GM21360 (cell line): ENCODE measurements around the gene PLXNC1.

Source experiments
- ATAC-seq: cut with Tn5 transposase; IDR thresholded peaks from one replicate; pipeline ENCODE4 v1.9.1; 2021; ENCODE audit warnings: mild to moderate bottlenecking, moderate library complexity; ENCODE audit not compliant: unreplicated experiment

Gene PLXNC1

DNA sequence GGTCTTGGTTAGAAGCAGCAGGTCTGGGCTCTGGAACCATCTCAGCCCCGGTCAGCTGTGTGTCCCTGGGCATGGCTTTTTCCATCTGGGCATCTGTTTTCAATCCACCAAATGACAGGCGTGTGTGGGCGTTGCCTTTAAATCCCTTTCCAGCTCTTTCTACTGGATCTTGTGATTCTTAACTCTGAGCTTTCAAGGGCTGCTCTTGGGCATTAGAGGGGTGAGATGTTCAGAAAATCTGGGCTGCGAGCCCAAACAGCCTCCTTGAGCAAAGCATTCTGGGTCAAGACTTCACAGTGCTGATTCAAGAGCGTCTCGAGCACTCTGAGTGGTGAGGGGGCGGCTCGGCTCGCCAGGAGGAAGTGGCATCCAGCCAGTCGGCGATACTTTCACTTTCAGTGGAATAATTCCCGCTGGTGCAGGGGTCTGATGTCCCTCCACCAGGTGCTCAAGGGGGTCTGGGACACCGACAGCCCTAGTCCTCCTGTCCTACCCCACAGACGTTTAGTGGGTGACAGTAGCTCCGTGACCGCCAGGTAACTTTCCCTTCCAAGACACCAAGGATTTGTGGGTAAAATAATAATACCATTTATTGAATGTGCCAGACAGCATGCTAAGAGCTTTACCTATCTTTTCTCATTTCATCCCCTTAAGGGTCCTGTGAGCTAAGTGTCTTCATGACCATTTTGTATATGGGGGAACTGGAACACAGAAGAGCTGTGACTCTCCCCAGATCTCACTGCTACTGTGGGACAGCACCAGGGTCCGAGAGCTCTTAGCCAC, 114.0 kb downstream of the PLXNC1 start:
- ATAC-seq: peak; percentile 48

DNA sequence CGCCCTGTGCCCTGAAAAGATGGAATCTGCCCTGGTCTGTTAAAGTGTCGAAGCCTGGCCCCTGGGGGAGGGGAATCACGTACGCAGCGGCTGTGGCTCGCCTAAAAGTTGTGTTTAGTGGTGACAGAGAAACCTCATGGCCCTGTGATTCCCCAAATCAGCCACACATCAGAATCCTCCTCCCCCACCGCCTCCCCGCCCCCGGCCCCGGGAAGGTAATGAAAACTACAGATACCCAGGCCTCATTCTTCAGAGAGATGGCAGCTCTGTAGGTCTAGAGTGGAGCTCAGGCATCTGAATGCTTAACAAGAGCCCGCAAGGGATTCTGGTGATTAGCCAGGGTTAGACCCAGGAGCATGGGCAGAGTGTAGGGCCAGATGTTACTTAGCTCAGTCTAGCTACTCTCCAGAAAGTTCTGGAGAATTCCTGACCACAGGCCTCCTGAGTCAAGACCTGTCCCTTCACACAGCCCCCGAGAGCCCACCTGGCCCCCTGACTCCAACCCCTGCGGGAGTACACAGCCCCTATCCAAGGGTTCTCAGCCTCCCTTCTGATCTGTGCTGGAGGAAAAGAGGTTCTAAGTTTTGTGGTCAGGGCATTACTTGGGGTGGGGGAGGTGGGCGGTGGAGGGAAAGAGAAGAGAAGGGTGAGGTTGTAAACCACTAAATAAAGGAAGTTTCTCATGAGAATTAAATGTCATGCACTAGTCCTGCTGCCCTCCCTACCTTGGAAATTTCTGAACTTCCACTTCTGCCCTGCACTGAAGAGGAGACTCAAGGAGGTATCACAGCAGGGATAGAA, 114.8 kb downstream of the PLXNC1 start:
- peak; percentile 27 for ATAC-seq

DNA sequence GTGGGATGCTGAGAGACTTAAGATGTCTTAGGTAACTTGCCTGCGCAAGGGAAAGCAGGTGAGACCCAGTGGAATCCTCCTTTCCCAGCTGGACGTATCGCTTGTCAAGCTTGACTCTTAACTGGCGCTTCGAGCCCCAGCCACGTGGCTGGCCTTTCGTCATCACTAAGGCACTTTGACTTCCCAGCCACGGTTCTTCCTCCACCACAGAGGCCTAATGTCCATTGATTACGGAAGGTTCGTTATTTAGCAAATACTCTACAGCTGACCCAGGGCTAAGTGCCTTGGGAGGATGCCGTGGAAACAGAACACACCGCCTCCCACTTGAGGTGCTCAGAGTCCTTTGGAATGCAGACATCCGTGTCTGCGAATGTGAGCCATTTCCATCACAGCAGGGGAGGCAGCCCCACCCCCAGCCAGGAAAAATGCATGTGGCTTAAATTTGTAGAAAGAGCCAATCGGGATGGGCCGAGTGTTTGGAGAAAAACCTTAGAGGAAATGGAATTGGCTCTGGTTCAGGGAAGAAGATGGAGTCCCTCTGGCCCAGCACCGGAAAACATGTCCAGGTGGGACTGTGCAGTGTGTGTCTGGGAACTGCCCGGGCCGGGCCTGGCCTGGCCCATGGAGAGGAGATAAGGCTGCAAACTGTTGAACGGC, 115.7 kb downstream of the PLXNC1 start:
- no peak for ATAC-seq

DNA sequence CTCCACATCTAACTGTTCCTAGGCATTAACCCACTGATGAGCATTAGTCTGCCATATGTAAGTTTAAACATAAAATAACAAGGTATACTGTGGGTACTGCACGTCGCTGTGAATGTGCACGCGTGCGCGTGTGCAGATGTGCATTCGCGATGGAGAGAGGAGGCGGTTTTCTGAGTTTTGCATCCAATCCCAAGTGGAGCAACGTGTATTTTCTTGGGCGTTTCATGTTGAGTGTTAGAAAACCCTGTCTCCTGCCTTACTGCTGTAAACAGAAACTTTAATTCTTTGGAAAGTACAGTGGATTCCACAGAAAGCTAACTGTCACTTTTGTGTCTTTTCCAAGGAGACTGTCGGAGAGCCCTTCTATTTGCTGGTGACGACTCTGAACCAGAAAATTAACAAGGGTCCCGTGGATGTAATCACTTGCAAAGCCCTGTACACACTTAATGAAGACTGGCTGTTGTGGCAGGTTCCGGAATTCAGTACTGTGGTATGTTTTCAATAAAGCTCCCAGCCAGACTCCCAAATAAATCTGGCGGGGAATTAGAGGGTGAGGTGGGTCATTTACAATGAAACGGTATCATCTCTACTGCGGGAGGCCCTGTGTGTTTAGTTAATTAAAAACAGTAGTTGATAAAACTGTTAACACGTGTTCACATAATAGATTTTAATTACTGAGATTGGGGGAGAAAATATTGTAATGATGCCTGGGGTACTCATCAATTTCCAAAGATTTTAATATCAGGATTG, 116.5 kb downstream of the PLXNC1 start:
- no peak for ATAC-seq

DNA sequence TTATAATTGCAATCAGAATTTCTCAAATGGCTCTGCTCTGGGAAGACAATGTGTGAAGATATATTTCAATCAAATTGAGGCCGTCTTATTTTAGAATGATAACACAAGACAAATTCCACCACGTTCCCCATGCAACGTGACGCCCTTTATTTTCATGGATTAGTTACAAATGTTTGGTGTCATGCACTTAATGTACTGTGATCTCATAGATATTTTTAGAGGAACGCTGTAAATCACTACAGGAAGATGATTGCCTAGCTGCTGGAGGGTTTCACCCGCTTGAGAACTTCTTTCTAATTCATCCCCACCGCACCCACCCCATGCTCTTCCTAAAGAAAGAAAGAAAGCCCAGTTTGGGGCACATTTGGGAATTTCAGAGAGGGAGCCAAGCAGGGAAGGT, 117.2 kb downstream of the PLXNC1 start:
- ATAC-seq: no peak

DNA sequence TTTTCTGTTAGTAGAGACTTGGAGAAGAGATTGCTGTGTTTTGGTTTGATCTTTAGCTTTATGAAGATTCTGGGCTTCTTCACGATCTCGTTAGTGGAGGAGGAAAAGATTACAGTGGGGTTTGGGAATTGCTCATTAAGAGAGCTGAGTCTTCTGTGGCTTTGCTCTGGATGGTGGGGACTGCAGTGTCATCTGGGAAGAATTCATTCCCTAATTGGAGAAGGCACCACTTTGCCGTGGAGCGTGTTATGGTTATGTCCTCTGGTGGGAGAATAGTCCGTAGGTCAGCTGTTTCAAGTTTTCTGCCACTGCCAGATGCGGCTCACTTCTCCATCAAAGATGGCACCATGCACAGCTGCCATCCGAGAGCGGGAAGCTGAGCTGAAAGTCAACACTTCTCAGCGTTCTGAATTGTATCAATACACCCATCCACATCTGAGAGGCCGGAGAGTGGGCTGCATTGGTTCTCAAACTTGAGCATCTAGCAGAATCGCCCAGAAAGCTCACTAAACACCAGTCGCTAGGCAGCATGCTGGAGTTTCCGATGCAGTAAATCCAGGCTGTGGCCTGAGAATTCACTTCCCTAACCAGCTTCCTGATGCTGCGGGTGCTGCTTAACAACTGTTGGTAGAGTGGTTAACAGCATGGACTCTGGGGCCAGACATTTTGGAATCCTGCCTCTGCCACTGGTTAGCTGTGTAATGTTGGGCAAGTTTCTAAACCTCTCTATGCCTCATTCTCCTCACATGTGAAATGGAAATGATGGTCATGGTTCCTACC, 117.8 kb downstream of the PLXNC1 start:
- ATAC-seq: no peak

DNA sequence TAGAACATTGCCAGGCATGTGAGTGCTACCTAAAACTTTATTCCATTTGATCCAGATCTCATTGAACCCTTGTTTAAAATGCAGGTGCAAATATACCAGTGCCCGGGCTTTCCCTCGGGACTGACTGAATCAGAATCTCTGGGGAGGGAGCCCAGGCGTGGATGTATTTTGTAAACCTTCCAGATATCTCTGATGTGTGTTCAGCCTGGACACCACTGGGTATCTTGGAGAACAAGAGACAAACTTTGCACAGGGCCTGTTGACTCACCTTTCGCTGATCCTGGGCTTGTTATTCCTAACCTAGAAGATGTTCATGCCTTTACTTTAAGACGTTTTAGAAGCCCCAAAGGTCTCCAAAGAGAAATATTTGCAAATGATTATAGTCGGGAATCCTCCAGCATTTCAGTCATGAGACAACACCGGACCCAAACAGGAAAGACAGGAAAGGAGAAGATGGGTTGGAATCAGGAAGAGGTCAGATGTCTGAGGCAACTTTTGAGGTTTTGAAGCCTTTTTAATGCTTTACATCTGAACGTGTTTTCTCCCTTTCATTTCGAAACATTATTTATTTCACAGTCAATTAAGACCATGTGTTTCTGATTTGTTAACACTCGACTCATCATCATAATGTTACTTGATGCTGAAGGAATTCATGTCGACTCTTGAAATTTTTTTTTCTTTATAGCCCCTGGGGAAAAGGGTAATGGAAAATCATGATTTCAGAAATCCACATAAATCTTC, 118.6 kb downstream of the PLXNC1 start:
- ATAC-seq: no peak

DNA sequence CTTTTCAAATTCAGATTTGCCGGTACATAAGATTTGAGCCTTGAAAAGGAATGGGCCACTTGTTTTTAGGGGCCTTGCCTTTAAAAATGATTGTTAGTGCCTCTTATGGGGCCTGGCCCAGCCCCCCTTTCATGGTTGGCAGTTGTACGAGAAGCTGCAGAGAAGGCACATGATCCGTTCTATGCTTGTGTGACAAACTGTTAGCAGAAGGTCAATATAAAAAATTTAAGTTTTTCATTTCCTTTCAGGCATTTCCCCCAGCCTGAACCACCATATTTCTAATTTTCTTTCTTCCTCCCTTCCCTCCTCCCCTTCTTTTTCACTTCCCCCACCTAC, 119.1 kb downstream of the PLXNC1 start:
- no peak for ATAC-seq

DNA sequence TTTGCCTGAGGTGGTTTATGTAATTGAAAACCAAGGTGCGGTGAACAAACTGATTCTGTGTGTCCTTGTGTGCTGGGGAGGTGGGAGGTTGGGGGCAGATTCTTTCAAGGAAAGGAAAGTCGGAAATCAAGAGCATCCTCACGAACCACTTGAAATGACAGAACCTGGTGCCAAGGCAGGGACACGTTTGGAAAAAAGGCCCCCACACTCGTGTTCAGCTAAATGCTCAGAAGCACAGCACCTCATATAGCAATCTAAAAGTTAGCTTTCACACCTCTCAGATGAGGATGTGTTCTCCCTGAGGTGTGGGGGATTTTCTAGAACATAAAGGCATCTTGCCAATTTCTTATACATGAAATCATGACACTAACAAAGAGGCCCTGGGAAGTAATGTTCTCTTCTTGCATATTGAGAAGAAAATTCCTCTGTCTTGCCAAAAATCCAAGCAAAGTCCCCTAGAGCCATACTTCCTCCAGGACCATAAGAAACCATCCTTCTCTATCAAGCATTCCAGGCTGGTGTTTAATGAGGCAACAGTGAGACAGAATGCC, 119.6 kb downstream of the PLXNC1 start:
- ATAC-seq: no peak

DNA sequence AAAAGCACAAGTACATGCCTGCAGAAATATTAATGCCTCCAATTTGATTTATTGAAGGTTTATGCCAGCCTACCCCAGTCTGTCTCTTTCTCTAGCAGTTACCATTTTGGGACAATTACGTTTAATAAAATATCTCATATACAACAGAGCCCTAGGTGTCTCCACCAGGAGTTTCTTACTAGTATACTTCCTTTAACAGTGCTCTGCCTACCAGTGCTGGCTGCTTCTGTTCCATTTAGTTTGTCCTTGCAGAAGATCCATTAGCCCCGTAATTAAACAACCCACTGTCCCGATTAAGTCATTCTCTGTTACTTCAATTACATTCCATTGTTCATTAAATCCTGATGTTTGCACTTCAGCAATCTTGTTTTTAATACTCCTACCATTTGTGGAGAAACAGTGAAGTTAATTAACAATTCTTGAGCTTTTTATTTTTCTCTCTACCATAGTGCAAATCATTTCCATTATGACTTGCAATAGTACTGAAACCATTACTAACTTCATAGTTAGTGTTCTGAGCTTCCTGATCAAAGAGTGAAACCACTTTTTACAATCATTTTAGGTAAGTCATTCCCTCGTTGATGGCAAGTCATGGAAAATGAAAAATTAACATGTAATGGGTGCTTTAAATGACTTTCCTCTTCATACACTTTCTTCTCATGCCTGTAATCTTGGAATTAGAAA, 121.1 kb downstream of the PLXNC1 start:
- ATAC-seq: peak; percentile 49

DNA sequence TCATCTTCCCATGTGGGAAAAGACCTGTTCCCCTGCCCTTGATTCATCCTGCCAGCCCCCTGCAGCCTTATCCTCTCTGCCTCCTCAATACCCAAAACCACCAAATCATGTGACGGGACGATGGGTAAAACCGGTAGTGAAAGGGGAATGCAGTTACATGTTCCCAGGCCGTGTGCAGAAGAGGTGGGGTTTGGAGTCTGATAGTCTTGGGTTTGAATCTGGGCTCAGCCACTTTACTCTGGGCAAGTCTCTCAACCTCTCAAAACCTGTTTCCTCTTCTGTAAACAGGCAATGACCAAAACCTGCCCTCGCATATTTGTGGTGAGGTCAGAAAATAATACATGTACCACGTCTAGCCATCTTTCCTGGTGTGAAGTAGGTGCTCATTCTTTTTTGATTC, 123.0 kb downstream of the PLXNC1 start:
- no peak for ATAC-seq

DNA sequence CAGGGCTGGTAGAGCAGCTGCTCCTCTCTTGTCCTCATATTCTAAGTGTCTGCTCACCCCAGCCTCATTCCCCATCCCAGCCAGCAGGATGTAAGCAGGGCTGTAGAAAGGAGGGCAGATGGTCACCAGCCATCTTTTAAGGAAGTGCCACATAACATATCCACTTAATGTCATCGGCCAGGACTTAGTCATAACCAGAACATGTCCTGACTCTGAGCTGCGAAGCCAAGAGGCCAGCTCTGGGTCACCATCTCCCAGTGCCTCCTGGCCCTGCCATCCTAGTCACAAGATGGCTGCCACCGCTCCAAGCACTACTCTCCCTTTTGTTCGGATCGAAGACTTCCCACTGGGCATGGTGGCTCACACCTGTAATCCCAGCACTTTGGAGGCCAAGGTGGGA, 123.9 kb downstream of the PLXNC1 start:
- no peak for ATAC-seq

DNA sequence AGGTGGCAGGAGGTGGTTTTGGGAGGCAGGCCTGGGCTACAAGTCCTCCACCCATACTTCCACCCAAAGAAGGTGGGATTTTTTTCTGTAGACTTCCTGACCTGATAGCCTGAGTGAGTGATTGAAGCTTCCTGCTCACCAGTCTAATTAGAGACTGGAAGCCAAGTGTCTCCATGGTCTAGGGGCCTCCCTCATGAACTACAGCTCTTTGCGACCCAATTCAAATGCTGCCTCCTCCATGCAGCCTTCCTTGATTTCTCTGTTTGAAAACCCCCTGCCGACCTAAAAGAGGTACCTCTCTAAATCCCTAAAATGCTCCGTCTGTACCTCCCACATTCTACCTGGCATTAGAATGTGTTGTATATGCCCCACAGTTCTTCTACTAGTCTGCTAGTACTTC, 124.9 kb downstream of the PLXNC1 start:
- no peak for ATAC-seq

DNA sequence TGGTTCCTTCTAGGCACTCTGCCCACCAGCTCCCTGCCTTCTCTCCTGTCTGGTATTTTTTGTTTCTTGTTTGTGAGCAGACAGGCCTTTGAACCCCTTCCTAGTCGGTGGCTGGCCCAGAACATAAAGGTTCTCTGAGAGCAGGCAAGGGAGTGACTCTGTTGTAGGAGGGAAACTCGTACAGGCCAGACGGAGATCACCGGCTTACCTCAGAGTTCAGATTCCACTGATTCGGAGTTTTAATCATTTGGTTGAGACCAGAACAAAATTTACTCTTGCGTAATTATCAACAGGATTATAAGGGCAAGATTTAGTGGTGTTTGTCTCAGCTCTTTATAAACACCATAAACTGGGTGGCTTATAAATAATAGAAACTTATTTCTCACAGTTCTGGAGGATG, 128.3 kb downstream of the PLXNC1 start:
- no peak for ATAC-seq

DNA sequence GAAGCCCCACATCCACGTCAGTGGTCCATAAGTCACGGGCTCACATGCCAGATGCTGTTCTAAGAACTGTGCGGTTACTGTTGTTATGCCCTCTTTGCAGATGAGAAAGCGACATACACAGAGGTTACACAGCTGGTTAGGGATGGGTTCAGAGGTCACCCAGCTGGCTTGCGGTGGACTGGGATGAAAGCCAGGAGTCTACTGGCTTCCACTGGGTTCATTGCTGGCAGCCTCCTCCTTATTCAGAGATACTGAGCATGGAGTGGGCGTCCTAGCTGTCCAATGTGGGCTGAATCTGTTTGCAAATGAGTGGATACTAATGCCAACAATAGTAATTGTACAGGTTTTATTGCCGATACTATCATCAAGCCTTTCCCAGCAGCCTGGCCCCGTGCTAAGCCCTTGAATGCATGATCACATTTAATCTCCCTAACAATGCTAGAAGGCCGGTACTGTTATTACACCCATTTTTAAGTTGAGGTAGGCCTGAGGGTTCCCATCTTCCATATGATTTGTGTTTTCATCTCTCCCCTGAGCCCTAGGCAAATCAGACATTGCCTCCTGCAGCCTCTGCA, 129.1 kb downstream of the PLXNC1 start:
- no peak for ATAC-seq

DNA sequence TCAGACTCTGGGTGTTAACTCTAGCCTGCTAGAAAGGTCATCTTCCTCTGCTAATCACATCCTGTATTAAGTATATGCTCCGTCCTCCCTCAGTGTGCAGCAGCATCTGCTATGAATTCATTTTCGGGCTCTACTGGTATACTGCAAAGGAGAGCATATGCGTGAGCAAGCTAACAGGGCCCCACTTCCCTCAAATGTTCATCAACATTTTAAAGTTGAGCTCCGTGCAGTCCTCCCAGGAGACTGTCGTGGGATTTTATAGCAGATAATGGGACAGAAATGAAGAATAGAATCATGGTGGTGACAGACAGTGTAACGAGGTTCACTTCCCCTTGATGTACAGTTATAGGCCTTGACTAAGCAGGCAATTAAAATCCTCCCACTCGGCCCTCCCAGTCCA, 131.7 kb downstream of the PLXNC1 start:
- no peak for ATAC-seq

DNA sequence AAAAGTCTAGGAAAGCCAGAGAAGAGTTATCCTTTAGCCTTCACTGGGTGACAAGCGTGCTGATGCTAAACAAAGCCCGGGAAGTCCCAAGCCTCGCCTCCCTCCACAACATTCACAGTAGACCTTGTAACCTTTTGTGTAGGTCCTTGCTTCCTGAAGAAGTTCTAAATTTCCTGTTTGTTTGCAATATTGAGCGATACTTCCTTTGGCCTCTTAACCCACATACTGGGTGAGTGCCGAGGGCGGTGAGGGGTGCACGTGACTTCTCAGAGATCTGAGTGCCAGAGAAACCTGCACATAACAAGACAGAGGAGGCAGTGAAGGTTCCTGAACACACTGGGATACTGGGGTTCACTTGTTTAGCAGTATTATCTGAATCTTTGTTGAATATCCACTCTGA, 134.3 kb downstream of the PLXNC1 start:
- no peak for ATAC-seq

DNA sequence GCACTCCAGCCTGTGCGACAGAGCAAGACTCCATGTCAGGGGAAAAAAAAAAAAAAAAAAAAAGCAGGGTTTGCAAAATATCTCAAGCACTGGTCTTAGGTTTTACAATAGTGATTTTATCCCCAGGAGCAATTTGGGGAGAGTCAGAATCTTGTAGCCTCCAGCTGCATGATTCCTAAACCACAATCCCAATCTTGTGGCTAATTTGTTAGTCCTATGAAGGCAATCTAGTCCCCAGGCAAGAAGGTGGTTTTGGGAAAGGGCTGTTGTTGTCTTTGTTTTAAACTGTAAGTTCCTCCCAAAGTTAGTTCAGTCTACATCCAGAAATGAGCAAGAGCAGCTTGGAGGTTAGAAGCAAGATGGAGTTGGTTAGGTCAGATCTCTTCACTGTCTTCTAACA, 135.7 kb downstream of the PLXNC1 start:
- no peak for ATAC-seq

DNA sequence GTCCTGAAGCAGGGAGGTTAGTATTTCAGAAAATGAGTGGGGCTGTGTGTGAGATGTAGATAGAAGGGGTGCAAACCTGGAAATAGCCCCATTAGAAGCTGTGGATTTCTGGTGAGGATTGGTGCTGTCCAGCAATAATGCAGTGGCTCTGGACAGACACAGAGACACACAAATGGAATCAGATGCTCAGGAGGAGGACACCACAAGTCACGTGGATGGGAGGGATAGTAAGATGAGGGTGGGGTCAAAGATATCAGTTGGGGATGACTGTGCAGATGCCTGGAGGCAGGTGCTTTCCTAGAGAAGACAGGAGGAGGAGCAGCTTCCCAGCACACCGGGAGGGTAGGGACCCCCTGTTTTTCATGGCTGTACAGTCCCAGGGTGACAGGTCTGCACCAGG, 136.5 kb downstream of the PLXNC1 start:
- ATAC-seq: no peak
